ENCODE results near the gene GLB1L3. TPM values are rescaled to one million over a fixed set of nuclear protein-coding genes. Genes with fewer than 3 reads are reported as not detected.
"Not testable (repeated sequence)": the region's sequence is repeated elsewhere in the genome, so short reads cannot be mapped to it uniquely, and the experiment has no call there.

Gene GLB1L3
- polyA plus RNA-seq, 1 donor (not counting 4 experiments of a cell fraction or from before 2014, with no cell fraction given) = 3.0 TPM

DNA sequence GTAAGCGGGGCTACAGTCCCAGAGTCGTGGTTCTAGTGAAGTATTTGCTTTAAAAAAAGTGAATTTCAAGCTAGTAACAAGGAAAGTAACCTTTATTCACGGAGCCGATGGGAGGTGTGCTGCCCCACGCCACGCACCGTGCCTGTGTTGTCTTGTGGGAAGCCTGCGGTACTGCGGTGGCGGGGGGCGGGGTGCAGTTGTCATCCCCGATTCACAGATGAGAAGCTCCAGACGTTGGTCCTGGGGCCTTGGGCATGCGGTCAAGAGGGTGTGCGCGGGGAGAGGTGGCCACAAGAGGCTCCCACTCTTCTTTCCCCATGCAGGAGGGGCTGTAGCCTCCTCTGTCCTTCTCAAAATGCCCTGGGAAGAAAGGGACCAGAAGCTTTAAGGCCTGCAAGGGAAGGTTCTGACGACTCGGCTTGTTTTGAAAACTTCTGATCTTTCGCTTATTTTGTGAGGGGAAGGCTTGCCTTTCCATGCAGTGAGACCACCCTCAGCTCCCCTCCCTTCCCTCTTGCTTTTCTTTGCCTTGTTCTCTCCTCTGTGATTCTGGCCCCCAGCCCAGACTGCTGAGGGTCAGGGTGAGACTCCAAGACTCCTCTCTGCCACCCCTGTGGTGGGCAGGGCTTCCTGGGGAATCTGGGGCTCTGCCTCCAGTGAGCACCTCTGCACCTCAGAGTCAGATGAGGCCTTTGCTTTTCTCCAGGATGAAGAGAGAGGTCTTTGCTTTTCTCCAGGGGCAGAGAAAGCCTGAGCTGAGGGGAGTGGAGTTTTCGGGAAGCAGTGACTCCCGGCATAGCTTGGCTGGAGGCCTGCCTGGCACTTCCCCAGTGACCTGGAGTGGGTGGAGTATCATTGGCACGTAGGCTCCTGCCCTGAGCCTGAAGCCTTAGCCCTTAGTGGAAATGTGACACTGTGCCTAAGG is 6.2 kb downstream of the GLB1L3 start:
- dilution Hi-C loops (cut with MboI; ENCODE audit: extremely low pct_ligation_motif_present, low sequenced_read_pairs) = no loop called here
- no peak overlapping the region for H2AFZ ChIP-seq (ENCODE audit: control insufficient read depth, low read length)
- no peak for FAIRE-seq
- H3K4me3 ChIP-seq (ENCODE audit: control insufficient read depth in 2 of 3, extremely low read depth in 1 of 3, insufficient read depth in 2 of 3, low read depth in 1 of 3, low read length in 3 of 3) = no peak overlapping the region
- H3K9me3 ChIP-seq (ENCODE audit: control insufficient read depth, low read depth, low read length) = no peaks in the 10 kb centered on the region
- no peaks in the 10 kb centered on the region for H3K27me3 ChIP-seq (ENCODE audit: control insufficient read depth, extremely low read depth, insufficient read depth, low read length)
- H4K20me1 ChIP-seq (ENCODE audit: control insufficient read depth, extremely low read depth, insufficient read depth, low read length) = no peaks in the 10 kb centered on the region
- no peaks in the 10 kb centered on the region for H3K4me1 ChIP-seq (ENCODE audit: control insufficient read depth, extremely low read depth, insufficient read depth, low read length)
- TF ChIP-seq, protein P1, sequence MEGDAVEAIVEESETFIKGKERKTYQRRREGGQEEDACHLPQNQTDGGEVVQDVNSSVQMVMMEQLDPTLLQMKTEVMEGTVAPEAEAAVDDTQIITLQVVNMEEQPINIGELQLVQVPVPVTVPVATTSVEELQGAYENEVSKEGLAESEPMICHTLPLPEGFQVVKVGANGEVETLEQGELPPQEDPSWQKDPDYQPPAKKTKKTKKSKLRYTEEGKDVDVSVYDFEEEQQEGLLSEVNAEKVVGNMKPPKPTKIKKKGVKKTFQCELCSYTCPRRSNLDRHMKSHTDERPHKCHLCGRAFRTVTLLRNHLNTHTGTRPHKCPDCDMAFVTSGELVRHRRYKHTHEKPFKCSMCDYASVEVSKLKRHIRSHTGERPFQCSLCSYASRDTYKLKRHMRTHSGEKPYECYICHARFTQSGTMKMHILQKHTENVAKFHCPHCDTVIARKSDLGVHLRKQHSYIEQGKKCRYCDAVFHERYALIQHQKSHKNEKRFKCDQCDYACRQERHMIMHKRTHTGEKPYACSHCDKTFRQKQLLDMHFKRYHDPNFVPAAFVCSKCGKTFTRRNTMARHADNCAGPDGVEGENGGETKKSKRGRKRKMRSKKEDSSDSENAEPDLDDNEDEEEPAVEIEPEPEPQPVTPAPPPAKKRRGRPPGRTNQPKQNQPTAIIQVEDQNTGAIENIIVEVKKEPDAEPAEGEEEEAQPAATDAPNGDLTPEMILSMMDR (optimal IDR thresholded peaks at IDR 0.05 in 1 of 3, IDR thresholded peaks at IDR 0.05 in 1 of 3, conservative IDR thresholded peaks at IDR 0.05 in 1 of 3; ENCODE audit: extremely low read depth in 1 of 3, insufficient read depth in 2 of 3, low read length in 3 of 3) = no peak
- TF ChIP-seq EZH2 (IDR thresholded peaks at IDR 0.05; ENCODE audit: low read length) = no peak
- no peak for DNase-seq (ENCODE audit: low read depth, low spot score)
- H3K27ac ChIP-seq (ENCODE audit: control insufficient read depth, insufficient read depth, low read length) = no peak overlapping the region
- no peaks in the 10 kb centered on the region for H3K79me2 ChIP-seq (ENCODE audit: control insufficient read depth, insufficient read depth, low read length)
- no peak overlapping the region for H3K4me2 ChIP-seq (ENCODE audit: control insufficient read depth, extremely low read depth, insufficient read depth, low read depth, low read length)
- no peaks in the 10 kb centered on the region for H3K36me3 ChIP-seq (ENCODE audit: control insufficient read depth in 2 of 2, extremely low read depth in 1 of 2, insufficient read depth in 2 of 2, low read length in 2 of 2)
- H3K9ac ChIP-seq (ENCODE audit: control insufficient read depth, extremely low read depth, insufficient read depth, low read length) = no peak overlapping the region
- no peaks in the 10 kb centered on the region for H3K9me1 ChIP-seq (ENCODE audit: control insufficient read depth, extremely low read depth, insufficient read depth, low read length)

DNA sequence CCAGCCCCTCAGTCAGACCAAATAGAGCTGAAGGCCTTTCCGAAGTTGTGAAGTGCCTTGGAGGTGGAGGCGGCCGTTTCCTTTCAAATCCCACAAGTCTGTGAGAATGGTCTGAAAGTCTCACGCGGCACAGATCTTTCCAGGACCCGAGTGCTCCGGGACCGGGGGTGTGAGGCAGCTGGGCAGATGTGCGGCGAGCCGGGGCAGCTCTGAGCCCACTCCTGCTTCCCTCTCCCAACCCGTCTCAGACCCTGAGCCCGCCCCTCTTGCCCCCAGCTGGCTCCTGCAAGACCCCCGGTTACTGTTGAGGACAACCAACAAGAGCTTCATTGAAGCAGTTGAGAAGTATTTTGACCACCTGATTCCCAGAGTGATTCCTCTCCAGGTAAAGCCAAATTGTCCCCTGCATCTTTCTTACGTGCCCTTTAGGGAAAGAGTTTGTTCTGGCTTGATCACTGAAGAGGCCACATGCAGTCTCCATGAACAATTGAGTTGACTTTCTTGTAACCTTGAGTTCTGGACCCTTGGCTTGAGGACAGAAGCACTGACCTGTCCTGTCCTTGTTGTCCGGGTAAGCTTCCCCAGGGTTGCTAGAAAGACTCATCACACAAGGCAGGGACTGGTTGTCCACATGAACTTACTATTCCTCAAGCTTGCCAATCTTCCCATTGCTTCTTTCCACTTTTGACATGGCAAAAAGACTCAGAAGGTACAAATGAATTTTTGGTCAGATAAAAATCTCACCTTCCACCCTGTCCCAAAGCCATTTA is 7.5 kb downstream of the GLB1L3 start:
- no peak overlapping the region for H3K9ac ChIP-seq (ENCODE audit: control insufficient read depth, extremely low read depth, insufficient read depth, low read length)
- H3K4me1 ChIP-seq (ENCODE audit: control insufficient read depth, extremely low read depth, insufficient read depth, low read length) = no peaks in the 10 kb centered on the region
- H3K4me2 ChIP-seq (ENCODE audit: control insufficient read depth, extremely low read depth, insufficient read depth, low read depth, low read length) = no peak overlapping the region
- TF ChIP-seq, protein P1 (optimal IDR thresholded peaks at IDR 0.05 in 1 of 3, IDR thresholded peaks at IDR 0.05 in 1 of 3, conservative IDR thresholded peaks at IDR 0.05 in 1 of 3; ENCODE audit: extremely low read depth in 1 of 3, insufficient read depth in 2 of 3, low read length in 3 of 3) = no peak
- no peak for TF ChIP-seq EZH2 (IDR thresholded peaks at IDR 0.05; ENCODE audit: low read length)
- no peak overlapping the region for H3K4me3 ChIP-seq (ENCODE audit: control insufficient read depth in 2 of 3, extremely low read depth in 1 of 3, insufficient read depth in 2 of 3, low read depth in 1 of 3, low read length in 3 of 3)
- no peak overlapping the region for H3K27ac ChIP-seq (ENCODE audit: control insufficient read depth, insufficient read depth, low read length)
- no peaks in the 10 kb centered on the region for H3K27me3 ChIP-seq (ENCODE audit: control insufficient read depth, extremely low read depth, insufficient read depth, low read length)
- H3K9me3 ChIP-seq (ENCODE audit: control insufficient read depth, low read depth, low read length) = no peaks in the 10 kb centered on the region
- no peak for DNase-seq (ENCODE audit: low read depth, low spot score)
- peaks cover 2% of the 10 kb centered on the region for H4K20me1 ChIP-seq (ENCODE audit: control insufficient read depth, extremely low read depth, insufficient read depth, low read length)
- dilution Hi-C loops (cut with MboI; ENCODE audit: extremely low pct_ligation_motif_present, low sequenced_read_pairs) = no loop called here
- H3K9me1 ChIP-seq (ENCODE audit: control insufficient read depth, extremely low read depth, insufficient read depth, low read length) = no peaks in the 10 kb centered on the region
- H3K36me3 ChIP-seq (ENCODE audit: control insufficient read depth in 2 of 2, extremely low read depth in 1 of 2, insufficient read depth in 2 of 2, low read length in 2 of 2) = no peaks in the 10 kb centered on the region
- no peak for FAIRE-seq
- H2AFZ ChIP-seq (ENCODE audit: control insufficient read depth, low read length) = no peak overlapping the region
- no peaks in the 10 kb centered on the region for H3K79me2 ChIP-seq (ENCODE audit: control insufficient read depth, insufficient read depth, low read length)

DNA sequence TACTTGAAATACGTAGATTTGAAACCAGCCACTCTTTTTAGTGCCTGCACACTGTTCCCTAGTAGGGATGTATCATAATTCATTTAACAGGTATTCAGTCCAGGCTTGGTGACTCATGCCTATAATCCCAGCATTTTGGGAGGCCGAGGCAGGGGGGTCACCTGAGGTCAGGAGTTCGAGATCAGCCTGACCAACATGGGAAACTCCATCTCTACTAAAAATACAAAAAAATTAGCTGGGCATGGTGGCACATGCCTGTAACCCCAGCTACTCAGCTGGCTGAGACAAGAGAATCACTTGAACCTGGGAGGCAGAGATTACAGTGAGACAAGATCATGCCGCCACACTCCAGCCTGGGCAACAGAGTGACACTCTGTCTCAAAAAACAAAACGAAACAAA is 8.2 kb downstream of the GLB1L3 start:
- DNase-seq (ENCODE audit: low read depth, low spot score); H3K9me1 ChIP-seq (ENCODE audit: control insufficient read depth, extremely low read depth, insufficient read depth, low read length); H4K20me1 ChIP-seq (ENCODE audit: control insufficient read depth, extremely low read depth, insufficient read depth, low read length); H3K27me3 ChIP-seq (ENCODE audit: control insufficient read depth, extremely low read depth, insufficient read depth, low read length); H3K4me1 ChIP-seq (ENCODE audit: control insufficient read depth, extremely low read depth, insufficient read depth, low read length); H2AFZ ChIP-seq (ENCODE audit: control insufficient read depth, low read length); H3K9me3 ChIP-seq (ENCODE audit: control insufficient read depth, low read depth, low read length); H3K36me3 ChIP-seq (ENCODE audit: control insufficient read depth in 2 of 2, extremely low read depth in 1 of 2, insufficient read depth in 2 of 2, low read length in 2 of 2); dilution Hi-C loops (cut with MboI; ENCODE audit: extremely low pct_ligation_motif_present, low sequenced_read_pairs); FAIRE-seq; H3K79me2 ChIP-seq (ENCODE audit: control insufficient read depth, insufficient read depth, low read length); H3K4me2 ChIP-seq (ENCODE audit: control insufficient read depth, extremely low read depth, insufficient read depth, low read depth, low read length); H3K4me3 ChIP-seq (ENCODE audit: control insufficient read depth in 2 of 3, extremely low read depth in 1 of 3, insufficient read depth in 2 of 3, low read depth in 1 of 3, low read length in 3 of 3); H3K27ac ChIP-seq (ENCODE audit: control insufficient read depth, insufficient read depth, low read length); H3K9ac ChIP-seq (ENCODE audit: control insufficient read depth, extremely low read depth, insufficient read depth, low read length): not testable (repeated sequence)

Measured in keratinocyte (primary cell).